ENCODE results near the gene PCK1. TPM values are rescaled to one million over a fixed set of nuclear protein-coding genes. Genes with fewer than 3 reads are reported as not detected.

PCK1 gene
- total RNA-seq, 2 donors from 2014 or later = not detected

- Histone ChIP-seq H3K4me1 (ENCODE audit: control insufficient read depth, insufficient read depth, low read length) (no peaks in the 10 kb centered on the region), H3K27ac (ENCODE audit: low read depth, low read length) (no peak overlapping the region), H3K27me3 (ENCODE audit: control insufficient read depth, insufficient read depth, low read length, poor library complexity, severe bottlenecking) (no peaks in the 10 kb centered on the region), H3K9me3 (ENCODE audit: control insufficient read depth, low read length) (no peaks in the 10 kb centered on the region), H3K4me3 (ENCODE audit: low read length) (no peak overlapping the region), H3K9ac (ENCODE audit: extremely low read depth, low read length, poor library complexity, severe bottlenecking) (no peak overlapping the region), H3K36me3 (ENCODE audit: control insufficient read depth, insufficient read depth, low read length) (no peaks in the 10 kb centered on the region)
- TF ChIP-seq CTCF (conservative IDR thresholded peaks at IDR 0.05) = no peak
- no peaks in the 10 kb centered on the region for H3K9me3 Mint-ChIP-seq
- H3K36me3 Mint-ChIP-seq (ENCODE audit: low read depth) = no peaks in the 10 kb centered on the region
- 90 to 95% methylated on average over 10 to 20 of the region's 20 CpGs for WGBS, 2 experiments (ENCODE audit: insufficient coverage in 1 of 2, insufficient read length in 1 of 2)
- H3K27me3 Mint-ChIP-seq (ENCODE audit: insufficient read depth) = peaks cover 7% of the 10 kb centered on the region
- H3K4me1 Mint-ChIP-seq = no peaks in the 10 kb centered on the region
- no peak overlapping the region for H3K4me3 Mint-ChIP-seq
- no peak overlapping the region for H3K27ac Mint-ChIP-seq
- no peak for DNase-seq
These were observed 55.4 kb downstream of the PCK1 start for GRCh38 chr20:57616143-57616951.

- Mint-ChIP-seq H3K27ac (no peak overlapping the region), H3K9me3 (no peaks in the 10 kb centered on the region)
- 85 to 95% methylated on average over 6 of the region's 6 CpGs for WGBS, 2 experiments (ENCODE audit: insufficient coverage in 1 of 2, insufficient read length in 1 of 2)
These were observed 56.3 kb downstream of the PCK1 start for GRCh38 chr20:57617079-57617795.

More at GRCh38 chr20:57617079-57617795, 56.3 kb downstream of the PCK1 start:
- TF ChIP-seq CTCF (conservative IDR thresholded peaks at IDR 0.05) = no peak
- H3K4me3 Mint-ChIP-seq = no peak overlapping the region
- H3K27me3 Mint-ChIP-seq (ENCODE audit: insufficient read depth) = peaks cover 7% of the 10 kb centered on the region
- H3K36me3 ChIP-seq (ENCODE audit: control insufficient read depth, insufficient read depth, low read length) = no peaks in the 10 kb centered on the region
- no peaks in the 10 kb centered on the region for H3K9me3 ChIP-seq (ENCODE audit: control insufficient read depth, low read length)
- DNase-seq = no peak
- no peaks in the 10 kb centered on the region for H3K27me3 ChIP-seq (ENCODE audit: control insufficient read depth, insufficient read depth, low read length, poor library complexity, severe bottlenecking)
- no peaks in the 10 kb centered on the region for H3K36me3 Mint-ChIP-seq (ENCODE audit: low read depth)
- H3K9ac ChIP-seq (ENCODE audit: extremely low read depth, low read length, poor library complexity, severe bottlenecking) = no peak overlapping the region
- no peak overlapping the region for H3K27ac ChIP-seq (ENCODE audit: low read depth, low read length)
- no peaks in the 10 kb centered on the region for H3K4me1 Mint-ChIP-seq
- H3K4me1 ChIP-seq (ENCODE audit: control insufficient read depth, insufficient read depth, low read length) = no peaks in the 10 kb centered on the region
- H3K4me3 ChIP-seq (ENCODE audit: low read length) = no peak overlapping the region

Other genes starting within 250 kb of the PCK1 start
- not detected for gene SPO11, start 231.3 kb upstream of the PCK1 start, total RNA-seq
- 10 to 100 TPM; 41.2 to 43.8 TPM for gene RAE1, start 209.9 kb upstream of the PCK1 start, total RNA-seq
- 10 to 100 TPM; 29.0 to 30.2 TPM for gene RBM38, start 169.7 kb upstream of the PCK1 start, total RNA-seq
- 1 to 10 TPM in 1 of 2 donors, under 1 TPM in 1; 0.33 to 1.4 TPM for gene CTCFL, start 36.0 kb upstream of the PCK1 start, total RNA-seq
- gene ZBP1, start 59.3 kb downstream of the PCK1 start, total RNA-seq = not detected
- 10 to 100 TPM; 18.8 to 37.4 TPM for gene PMEPA1, start 148.9 kb downstream of the PCK1 start, total RNA-seq

Data from endodermal cell (in vitro differentiated cells).